GM18499 (cell line): ENCODE measurements around the gene VEZT.
"Not testable (repeated sequence)": the region's sequence is repeated elsewhere in the genome, so short reads cannot be mapped to it uniquely, and the experiment has no call there.

Experiments used
- ATAC-seq: cut with Tn5 transposase; IDR thresholded peaks from one replicate; pipeline ENCODE4 v1.9.1; 2021; ENCODE audit warnings: moderate number of reproducible peaks; ENCODE audit not compliant: insufficient read depth, unreplicated experiment

Gene VEZT

DNA sequence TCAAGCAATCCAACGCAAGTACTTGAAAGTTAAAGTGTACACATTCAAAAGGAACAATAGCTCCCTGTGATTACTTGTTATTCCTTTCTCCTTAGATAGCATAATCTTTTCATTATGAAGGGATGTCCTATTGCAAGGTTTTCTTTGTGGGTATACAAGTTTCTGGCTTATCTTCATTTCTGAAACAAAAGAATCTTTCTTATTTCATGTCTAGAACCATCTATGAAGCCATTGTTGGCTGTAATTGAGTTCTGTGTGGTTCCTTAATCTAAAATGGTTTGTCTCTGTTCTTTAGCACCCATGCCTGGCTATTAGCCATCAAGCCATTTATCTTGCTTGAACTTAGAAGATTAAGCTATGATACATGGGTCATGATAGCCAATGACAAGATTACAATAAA is 95.0 kb downstream of the VEZT start:
- no peak for ATAC-seq

DNA sequence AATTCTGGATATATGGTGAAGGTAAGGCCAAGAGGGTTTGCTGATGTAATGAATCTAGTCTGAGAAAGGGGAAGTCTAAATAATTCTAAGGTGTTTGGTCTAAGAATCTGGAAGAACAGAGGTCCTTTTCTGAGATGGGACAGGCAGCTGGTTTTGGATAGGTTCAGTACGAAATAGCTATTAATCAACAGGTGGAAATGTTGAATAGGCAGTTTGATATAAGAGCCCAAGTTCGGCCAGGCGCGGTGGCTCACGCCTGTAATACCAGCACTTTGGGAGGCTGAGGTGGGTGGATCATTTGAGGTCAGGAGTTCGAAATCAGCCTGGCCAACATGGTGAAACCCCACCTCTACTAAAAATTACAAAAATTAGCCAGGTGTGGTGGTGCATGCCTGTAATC is 97.1 kb downstream of the VEZT start:
- ATAC-seq: not testable (repeated sequence)

DNA sequence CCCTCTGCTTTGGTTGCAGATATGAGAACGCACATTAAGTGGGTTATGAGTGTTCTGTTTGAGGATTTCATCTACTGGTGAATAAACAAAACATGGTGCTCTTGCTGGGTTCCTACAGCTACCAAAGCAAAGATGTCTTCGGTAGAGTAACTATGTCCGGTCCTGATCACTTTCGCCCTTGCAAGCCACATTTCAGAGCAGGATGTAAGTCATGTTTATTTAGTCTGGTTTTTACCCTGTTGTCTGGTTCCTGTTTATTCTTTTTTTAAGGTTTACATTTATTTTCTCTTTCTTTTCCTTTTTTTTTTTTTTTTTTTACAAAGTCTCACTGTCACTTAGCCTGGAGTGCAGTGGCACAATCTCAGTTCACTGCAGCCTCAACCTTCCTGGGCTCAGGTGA is 99.2 kb downstream of the VEZT start:
- no peak for ATAC-seq

DNA sequence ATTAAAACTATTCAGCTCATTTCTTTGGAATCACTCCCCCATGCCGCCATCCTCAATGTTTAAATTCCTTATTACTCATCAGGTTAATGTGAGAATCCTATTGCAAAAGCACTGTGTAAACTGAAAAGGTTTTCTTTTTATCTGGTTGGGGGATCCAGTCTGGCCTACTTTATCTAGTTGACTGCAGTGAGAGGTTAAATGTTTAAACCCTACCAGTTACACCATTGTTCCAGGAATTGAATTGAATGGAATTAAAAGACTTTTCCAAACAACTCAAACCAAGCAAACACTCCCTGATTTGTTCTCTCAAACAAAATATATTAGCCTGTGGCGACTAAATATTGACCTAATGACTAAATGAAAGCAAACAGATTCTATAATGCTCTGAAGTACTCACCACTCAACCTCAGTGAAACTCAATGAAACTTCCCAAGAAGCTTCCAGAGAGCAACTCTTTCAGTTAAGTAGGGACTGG is 100.5 kb downstream of the VEZT start:
- no peak for ATAC-seq

DNA sequence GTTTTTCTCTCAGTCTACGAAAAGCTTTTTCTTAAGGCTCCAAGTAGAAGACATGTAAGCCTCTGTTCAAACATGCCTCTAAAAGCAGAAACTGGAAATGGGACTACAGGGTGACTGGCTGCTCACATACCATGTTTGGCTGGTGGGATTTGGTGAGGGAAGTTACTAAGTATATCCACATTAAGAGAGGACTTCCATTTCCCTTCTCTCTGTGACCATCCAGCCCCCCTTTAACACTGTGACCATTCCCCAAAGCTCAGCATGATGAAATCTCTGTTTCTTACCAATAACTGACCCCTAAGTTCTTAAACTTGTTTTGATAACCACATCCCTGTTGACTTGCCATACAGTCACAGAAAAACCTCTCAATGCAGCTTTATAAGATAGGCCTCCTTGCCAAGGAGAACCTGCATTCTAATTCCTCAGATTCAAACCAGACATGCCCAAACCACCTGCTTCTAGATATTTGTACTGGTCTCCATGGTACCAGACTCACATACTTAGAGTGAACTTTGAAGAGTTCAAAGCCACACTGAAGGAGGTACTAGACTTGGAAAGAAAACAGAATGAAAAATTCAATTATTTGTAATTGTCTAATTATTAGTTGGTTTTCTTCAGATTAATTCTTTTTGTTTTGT is 102.2 kb downstream of the VEZT start:
- ATAC-seq: no peak

DNA sequence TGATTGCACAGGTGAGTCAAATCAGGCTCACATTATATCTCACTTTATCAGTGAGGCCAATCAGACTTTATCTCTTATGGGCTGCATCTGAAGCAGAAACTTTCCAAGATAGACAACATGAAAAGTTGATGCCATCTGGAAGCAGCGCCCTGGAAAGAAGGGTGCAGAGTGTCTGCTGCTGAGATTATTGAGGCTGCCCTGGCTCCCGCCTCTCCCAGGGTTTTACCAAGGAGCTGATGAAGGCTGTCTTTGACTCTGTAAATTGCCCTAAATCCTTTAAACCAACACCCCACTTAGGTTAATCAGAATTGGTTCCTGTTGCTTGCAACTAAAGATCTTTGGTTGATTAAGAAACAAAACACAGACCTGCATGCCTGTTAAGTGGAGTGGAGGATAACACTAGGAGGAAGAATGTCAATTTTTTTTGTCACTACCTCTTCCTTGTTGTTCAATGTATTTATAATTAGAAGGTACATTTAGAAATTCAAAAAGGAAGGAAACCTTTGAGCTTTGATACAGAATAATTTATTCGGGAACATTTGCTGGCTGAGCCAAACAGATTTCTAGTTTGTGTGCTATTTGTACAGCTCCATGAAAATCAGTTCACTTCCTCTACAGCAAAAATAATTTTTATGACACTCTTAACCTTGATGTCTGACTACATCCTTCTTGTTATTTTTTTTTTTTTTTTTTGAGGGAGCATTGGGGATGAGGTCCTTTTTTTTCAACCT is 104.1 kb downstream of the VEZT start:
- no peak for ATAC-seq

DNA sequence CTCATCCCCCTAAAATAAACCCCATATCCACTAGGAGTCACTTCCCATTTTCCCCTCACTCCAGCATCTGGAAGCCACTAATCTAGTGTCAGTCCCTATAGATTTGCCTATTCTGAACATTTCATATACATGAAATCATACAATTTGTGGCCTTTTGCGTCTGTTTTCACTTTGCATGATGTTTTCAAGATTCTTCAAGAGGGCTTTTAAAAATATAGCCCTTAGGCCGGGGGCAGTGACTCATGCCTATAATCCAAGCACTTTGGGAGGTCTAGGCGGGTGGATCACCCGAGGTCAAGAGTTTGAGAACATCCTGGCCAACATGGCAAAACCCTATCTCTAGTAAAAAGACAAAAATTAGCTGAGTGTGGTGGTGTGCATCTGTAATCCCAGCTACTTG is 104.7 kb downstream of the VEZT start:
- ATAC-seq: no peak

DNA sequence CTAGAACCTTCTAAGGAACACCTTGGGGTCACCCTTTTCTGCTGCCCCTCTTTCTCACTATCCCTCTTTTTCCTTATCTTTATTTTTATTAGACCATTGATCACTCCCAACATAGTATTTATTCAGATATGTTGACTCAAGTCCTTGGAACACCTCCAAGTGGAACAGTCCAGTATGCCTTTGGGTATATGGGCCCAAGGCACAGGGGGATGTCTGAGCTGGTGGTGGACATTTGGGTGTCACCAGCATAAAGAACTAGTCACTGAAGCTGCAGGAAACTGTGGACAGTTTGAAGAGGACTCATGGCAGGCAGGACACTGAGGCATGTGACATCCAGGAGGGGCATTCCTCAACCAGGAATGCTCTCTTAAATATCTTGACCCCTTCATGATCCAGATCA is 105.6 kb downstream of the VEZT start:
- ATAC-seq: no peak

DNA sequence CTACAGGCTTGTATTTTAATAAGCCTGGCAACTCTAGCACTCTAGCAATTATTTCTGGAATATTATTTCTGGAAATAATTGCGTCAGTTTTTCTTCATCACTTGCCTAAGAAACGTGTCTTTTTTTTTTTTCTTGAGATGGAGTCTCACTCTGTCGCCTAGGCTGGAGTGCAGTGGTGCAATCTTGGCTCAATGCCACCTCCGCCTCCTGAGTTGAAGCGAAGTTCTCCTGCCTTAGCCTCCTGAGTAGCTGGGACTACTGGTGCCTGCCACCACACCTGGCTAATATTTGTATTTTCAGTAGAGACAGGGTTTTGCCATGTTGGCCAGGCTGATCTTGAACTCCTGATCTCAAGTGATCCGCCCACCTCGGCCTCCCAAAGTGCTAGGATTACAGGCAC is 106.6 kb downstream of the VEZT start:
- not testable (repeated sequence) for ATAC-seq

DNA sequence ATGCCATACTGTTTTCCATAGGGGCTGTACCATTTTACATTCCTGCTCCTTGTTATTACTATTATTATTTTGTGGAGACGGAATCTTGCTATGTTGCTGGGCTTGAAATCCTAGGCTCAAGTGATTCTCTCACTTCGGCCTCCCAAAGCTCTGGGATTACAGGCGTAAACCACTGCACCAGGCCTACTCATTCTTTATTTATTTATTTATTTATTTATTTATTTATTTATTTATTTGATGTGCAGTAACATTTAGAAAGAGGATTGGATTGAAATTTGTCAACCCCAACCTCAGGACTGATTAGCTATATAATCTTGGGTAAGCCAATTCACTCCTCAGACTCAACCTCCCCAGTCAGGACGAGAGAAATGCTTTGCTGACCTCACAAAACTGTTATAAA is 107.9 kb downstream of the VEZT start:
- ATAC-seq: no peak

DNA sequence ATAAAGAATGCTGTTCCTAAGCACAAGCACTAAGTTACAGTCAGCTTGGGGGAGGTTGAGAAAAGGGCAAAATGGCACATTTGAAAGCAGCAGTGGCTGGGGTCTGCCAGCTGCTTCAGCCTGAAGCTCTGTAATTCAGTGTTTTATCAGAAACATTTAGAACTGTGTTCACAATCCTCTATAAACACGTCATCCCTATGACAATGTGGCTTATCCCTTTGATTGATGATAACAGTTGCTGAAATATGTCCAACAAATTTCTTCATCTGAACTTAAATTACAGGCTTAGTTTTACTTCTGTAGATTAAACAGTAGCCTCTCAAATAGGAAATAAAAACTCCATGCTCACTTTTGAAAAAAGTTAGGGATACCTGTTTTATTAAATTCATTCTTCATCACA is 108.8 kb downstream of the VEZT start:
- no peak for ATAC-seq

DNA sequence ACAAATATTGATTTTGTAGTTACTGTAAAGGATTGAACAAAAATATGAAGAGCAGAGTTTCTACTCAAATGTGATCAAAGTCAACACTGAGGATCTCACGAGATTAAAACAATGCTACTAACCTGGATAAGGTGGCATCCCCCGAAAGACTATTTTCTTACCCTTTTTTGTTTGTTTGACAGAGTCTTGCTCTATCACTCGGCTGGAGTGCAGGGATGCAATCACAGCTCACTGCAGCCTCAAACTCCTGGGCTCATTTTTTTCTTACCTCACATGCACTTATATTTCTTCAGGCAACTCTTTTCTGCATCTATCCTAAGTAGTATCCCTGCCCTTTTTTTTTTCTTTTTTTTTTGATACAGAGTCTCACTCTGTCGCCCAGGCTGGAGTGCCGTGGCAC is 109.2 kb downstream of the VEZT start:
- no peak for ATAC-seq

DNA sequence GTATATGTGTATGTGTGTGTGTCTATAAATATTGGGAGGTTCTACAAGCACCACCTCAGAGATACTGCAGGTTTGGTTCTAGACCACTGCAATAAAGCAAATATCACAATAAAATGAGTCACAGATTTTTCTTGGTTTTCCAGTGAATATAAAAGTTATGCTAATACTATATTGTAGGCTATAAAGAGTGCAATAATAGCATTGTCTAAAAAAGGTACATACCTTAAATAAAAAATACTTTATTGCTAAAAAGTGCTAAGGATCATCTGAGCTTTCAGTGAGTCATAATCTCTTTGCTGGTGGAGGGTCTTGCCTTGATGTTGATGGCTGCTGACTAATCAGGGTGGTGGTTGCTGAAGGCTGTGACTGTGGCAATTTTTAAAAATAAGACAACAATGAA is 111.1 kb downstream of the VEZT start:
- ATAC-seq: no peak

DNA sequence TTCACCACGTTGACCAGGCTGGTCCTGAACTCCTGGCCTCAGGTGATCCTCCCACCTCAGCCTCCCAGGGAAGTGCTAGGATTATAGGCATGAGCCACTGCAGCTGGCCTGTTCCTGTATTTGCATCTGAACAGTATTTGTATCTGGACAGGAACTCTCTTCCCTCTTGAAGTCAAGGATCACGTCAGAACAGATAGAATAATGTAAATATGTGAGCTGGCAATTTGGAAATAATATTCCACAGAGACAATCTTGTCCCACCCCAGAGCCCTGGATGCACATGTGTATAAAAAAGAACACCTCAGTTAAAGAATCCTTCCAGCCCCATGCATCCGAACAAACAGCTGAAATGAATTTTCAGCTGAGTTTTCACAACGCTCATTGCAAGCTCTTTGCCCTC is 118.3 kb downstream of the VEZT start:
- ATAC-seq: no peak

DNA sequence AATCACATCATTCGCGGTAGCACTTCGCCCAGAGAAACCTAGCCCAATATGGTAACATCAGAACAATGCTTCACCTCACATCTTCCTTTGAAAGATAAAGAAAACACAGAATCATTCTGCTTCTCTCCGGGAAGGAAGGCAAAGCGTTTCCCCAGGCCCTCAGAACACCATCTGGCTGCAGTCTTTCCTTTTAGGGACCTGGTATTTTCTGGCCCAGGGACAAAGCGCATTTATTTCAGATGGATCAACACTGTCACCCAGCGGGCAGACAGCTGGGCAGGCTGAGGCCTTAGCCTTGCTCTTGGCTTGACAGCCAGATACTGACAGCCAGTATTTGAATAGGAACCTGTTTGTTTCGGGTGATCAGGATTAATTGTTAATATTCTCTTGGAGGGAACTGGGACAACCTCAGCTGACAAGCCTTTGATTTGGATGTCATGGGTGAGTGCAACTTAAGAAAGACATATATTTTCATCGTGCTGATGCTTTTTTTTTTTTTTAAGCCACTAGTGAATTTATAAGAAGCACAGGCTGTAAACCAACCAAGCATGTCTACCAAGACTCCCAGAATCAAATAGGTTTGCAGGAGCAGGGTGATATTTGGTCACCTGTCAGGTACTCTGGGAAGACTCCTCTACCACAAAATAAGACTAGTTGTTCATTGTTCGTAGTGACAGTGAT is 118.9 kb downstream of the VEZT start:
- ATAC-seq: no peak

DNA sequence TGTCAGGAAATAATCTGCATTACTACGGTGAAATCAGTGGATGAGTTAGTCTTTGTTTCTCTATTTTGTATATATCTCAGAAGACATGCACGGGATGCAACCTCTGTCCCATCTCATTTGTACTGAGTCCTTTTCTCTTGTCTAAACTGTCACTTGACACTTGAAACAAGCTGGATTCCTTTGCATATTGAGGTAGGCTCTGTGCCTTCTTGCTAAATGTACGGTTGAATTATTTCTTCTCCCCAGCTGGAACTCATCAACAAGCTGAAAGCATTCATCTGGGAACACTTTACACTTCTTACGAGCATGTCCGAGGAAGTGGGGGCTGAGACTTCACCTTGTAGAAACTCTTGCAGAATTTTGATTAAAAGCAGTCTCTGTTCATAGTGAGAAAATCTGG is 119.5 kb downstream of the VEZT start:
- no peak for ATAC-seq

DNA sequence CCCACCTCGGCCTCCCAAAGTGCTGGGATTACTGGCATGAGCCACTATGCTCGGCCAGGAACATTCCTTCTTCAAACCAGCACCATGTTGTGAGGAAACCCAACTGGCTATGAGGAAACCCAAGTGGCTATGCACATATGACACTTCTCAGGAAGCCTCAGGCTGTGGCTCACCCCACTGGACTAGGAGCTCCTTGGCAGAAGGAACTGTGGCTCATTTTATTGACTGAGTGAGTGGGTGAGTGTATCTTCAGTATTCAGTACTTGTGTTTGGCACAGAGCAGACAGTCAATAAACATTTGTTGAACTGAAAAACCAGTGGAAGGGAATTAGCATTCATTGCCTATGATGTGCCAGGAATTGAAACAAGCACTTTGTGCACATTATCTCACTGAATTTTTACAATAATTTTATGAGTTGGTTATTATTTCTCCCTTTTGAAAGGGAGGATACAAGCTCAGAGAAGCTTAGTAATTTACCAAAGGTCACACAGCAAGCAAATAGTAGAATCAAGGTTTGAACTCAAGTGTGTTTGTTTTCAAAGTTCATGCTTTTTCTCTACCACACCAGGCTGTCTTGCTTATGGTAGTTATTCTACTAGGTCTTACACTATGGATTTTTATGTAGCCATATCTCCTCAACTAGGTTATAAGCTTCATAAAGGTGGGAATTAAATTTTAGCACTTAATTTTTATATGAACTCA is 121.6 kb downstream of the VEZT start:
- no peak for ATAC-seq

DNA sequence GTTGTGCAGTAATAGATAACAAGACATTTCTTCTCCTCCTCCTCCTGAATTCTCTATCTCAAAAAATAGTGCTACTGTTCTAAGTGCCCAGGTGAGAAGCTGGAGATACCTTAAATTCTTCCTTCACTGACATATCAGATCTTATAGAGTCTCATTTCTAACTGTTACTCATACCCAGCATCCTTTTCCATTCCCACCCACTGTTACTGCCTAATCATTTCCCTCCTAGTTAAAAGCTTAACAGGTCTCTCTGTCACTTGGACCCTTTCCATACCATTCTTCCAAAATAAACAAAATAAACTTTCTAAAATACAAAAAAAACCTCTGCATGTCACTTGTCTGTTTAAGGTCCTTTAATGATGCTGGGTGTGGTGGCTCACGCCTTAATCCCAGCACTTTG is 124.4 kb downstream of the VEZT start:
- ATAC-seq: no peak

DNA sequence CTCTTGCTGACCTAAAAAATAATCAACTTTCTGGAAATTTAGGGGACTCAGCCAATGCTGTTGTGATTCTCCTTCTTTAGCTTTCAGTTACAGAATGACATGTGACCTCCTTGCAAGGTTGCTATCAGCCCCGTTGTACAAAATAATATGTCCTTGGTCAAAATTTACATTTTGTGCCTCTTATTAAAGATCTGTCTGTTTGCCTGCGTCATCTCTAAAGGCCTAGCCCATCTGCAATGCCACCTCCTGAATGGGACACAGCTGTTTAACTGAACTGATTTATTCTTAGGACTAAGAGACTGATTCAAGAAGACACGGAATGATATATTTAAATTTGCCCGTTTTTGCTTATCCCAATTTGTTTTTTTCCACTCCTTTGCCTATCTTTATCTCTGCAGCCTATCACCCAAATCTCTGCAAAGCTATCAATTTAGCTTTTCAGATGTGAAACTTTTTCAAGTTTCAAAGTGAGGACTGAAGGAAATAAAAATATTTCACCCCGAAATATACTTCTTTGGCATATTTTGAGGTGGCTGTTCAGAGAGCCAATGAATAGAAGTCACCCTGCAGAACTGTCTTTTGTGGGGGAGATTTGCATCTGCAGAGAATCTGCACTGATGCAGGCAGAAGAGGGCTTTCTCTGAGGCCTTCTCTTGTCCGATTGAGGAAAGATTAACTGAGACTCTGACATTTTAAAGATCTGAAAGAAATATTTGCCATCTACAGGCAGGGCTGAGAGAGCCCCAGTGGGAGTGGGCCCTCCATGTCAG is 126.0 kb downstream of the VEZT start:
- no peak for ATAC-seq

DNA sequence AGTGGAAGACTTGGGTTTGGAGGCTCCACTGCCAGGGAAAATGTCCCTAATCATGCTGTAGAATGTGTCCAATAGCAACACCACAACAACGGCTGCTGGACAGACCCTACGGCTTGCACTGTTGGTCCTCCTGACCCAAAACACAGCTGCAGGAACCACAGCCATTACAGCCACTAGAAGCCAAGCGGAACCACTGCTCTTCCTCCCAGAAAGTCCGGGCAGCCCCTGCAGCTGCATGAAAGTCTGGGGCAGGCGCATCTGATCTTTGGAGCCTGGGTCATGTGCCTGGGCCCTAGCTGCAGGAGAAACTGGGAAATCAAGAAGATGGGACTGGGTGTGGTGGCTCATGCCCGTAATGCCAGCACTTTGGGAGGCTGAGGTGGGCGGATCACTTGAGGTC is 131.7 kb downstream of the VEZT start:
- no peak for ATAC-seq
